Astrocyte (in vitro differentiated cells and primary cell): ENCODE data around the gene BUB1. TPM values are rescaled to one million over a fixed set of nuclear protein-coding genes. Genes with fewer than 3 reads are reported as not detected.

Experiments
- DNase-seq: peaks from one replicate; pipeline ENCODE4 v3.0.0-alpha.2; 2010; ENCODE audit warnings: low read depth
- FAIRE-seq: peaks from 2 replicates; lab custom pipeline; 2011; peaks lifted over from hg19 to GRCh38; lab: Jason Lieb, UNC
- H2AFZ ChIP-seq: 2 replicates; pipeline ENCODE4 v1.6.0; 2012; ENCODE audit warnings: low read depth, low read length, inconsistent platforms
- H3K27ac ChIP-seq: 2 replicates; pipeline ENCODE4 v1.5.1; 2011; ENCODE audit warnings: low read depth, low read length, inconsistent platforms
- H3K27me3 ChIP-seq: 2 replicates; pipeline ENCODE4 v1.6.0; 2011; ENCODE audit warnings: low read length, inconsistent platforms; ENCODE audit not compliant: insufficient read depth
- H3K36me3 ChIP-seq: 2 replicates; pipeline ENCODE4 v1.5.1; 2011; ENCODE audit warnings: low read length, inconsistent platforms; ENCODE audit not compliant: insufficient read depth
- H3K4me1 ChIP-seq: 2 replicates; pipeline ENCODE4 v1.5.1; 2011; ENCODE audit warnings: low read length, inconsistent platforms; ENCODE audit not compliant: insufficient read depth
- H3K4me2 ChIP-seq: 2 replicates; pipeline ENCODE4 v1.6.0; 2012; ENCODE audit warnings: low read length, inconsistent platforms
- H3K4me3 ChIP-seq: 2 replicates; pipeline ENCODE4 v1.5.1; 2011; ENCODE audit warnings: low read depth, mild to moderate bottlenecking, low read length, inconsistent platforms; ENCODE audit not compliant: insufficient read depth
- H3K79me2 ChIP-seq: 2 replicates; pipeline ENCODE4 v1.6.0; 2012; ENCODE audit warnings: mild to moderate bottlenecking, low read length, inconsistent platforms; ENCODE audit not compliant: insufficient read depth
- H3K9ac ChIP-seq: 2 replicates; pipeline ENCODE4 v1.6.0; 2012; ENCODE audit warnings: mild to moderate bottlenecking, low read length, inconsistent platforms
- H3K9me3 ChIP-seq: 2 replicates; pipeline ENCODE4 v1.5.1; 2012; ENCODE audit warnings: low read depth, mild to moderate bottlenecking, low read length, inconsistent platforms; ENCODE audit not compliant: insufficient read depth
- H4K20me1 ChIP-seq: 2 replicates; pipeline ENCODE4 v1.6.0; 2012; ENCODE audit warnings: low read length, inconsistent platforms; ENCODE audit not compliant: insufficient read depth
- H3K27ac Mint-ChIP-seq: one replicate; pipeline ENCODE4 v1.8.0; 2021; ENCODE audit warnings: mild to moderate bottlenecking, mixed read lengths; ENCODE audit not compliant: unreplicated experiment
- H3K27me3 Mint-ChIP-seq: one replicate; pipeline ENCODE4 v1.8.0; 2021; ENCODE audit warnings: low read depth, mixed read lengths; ENCODE audit not compliant: unreplicated experiment
- H3K36me3 Mint-ChIP-seq: one replicate; pipeline ENCODE4 v1.8.0; 2021; ENCODE audit warnings: low read depth, mixed read lengths; ENCODE audit not compliant: unreplicated experiment
- H3K4me1 Mint-ChIP-seq: one replicate; pipeline ENCODE4 v1.8.0; 2021; ENCODE audit warnings: low read depth, mixed read lengths; ENCODE audit not compliant: unreplicated experiment
- H3K4me3 Mint-ChIP-seq: one replicate; pipeline ENCODE4 v1.8.0; 2021; ENCODE audit warnings: mild to moderate bottlenecking, moderate library complexity, mixed read lengths; ENCODE audit not compliant: unreplicated experiment
- H3K9me3 Mint-ChIP-seq: one replicate; pipeline ENCODE4 v1.8.0; 2021; ENCODE audit warnings: mild to moderate bottlenecking, mixed read lengths; ENCODE audit not compliant: unreplicated experiment
- CTCF ChIP-seq: IDR thresholded peaks from 2 replicates; pipeline ENCODE4 v1.5.1; 2011; ENCODE audit warnings: low read depth, mild to moderate bottlenecking, inconsistent platforms, low read length, moderate library complexity; ENCODE audit not compliant: insufficient read depth
- EZH2 ChIP-seq: IDR thresholded peaks from 2 replicates; pipeline ENCODE4 v1.6.1; 2012; ENCODE audit warnings: mild to moderate bottlenecking, low read length, inconsistent platforms; ENCODE audit not compliant: insufficient read depth
- total RNA-seq: library from RNA; stranded (reverse); gene quantifications from 2 replicates; pipeline ENCODE4 v1.2.1, GENCODE V29; 2021

The BUB1 gene
- total RNA-seq, 1 donor from 2014 or later: 8.0 TPM

GRCh38 chr2:110670826-110671225, 7.0 kb downstream of the BUB1 start:
- H4K20me1 ChIP-seq: no peaks in the 10 kb centered on the region
- Mint-ChIP-seq H3K9me3 (no peaks in the 10 kb centered on the region), H3K27ac (no peak overlapping the region), H3K36me3 (no peaks in the 10 kb centered on the region), H3K4me3 (no peak overlapping the region), H3K27me3 (no peaks in the 10 kb centered on the region), H3K4me1 (peaks cover 13% of the 10 kb centered on the region)
- no peak overlapping the region for H3K27ac ChIP-seq
- H3K79me2 ChIP-seq: peaks cover 24% of the 10 kb centered on the region
- H3K9ac ChIP-seq: no peak overlapping the region
- no peak overlapping the region for H3K4me2 ChIP-seq
- no peaks in the 10 kb centered on the region for H3K27me3 ChIP-seq
- FAIRE-seq (no peak), DNase-seq (no peak)
- TF ChIP-seq EZH2 (no peak), CTCF (no peak)
- peaks cover 10% of the 10 kb centered on the region for H3K4me1 ChIP-seq
- H3K4me3 ChIP-seq: no peak overlapping the region
- H2AFZ ChIP-seq: no peak overlapping the region
- H3K36me3 ChIP-seq: peaks cover 11% of the 10 kb centered on the region
- H3K9me3 ChIP-seq: no peaks in the 10 kb centered on the region

GRCh38 chr2:110669079-110669478, 8.8 kb downstream of the BUB1 start:
- TF ChIP-seq EZH2 (no peak), CTCF (no peak)
- Histone ChIP-seq H3K79me2 (peaks cover 7% of the 10 kb centered on the region), H3K36me3 (peaks cover 16% of the 10 kb centered on the region), H3K9ac (no peak overlapping the region), H2AFZ (no peak overlapping the region), H3K27me3 (no peaks in the 10 kb centered on the region), H4K20me1 (no peaks in the 10 kb centered on the region), H3K4me1 (no peaks in the 10 kb centered on the region), H3K27ac (no peak overlapping the region), H3K9me3 (no peaks in the 10 kb centered on the region), H3K4me3 (no peak overlapping the region), H3K4me2 (no peak overlapping the region)
- no peak overlapping the region for H3K27ac Mint-ChIP-seq
- no peak overlapping the region for H3K4me3 Mint-ChIP-seq
- H3K27me3 Mint-ChIP-seq: no peaks in the 10 kb centered on the region
- DNase-seq (no peak), FAIRE-seq (no peak)
- H3K36me3 Mint-ChIP-seq: no peaks in the 10 kb centered on the region
- H3K4me1 Mint-ChIP-seq: peaks cover 2% of the 10 kb centered on the region
- no peaks in the 10 kb centered on the region for H3K9me3 Mint-ChIP-seq

- no peak overlapping the region for H3K4me2 ChIP-seq
- no peaks in the 10 kb centered on the region for H3K27me3 ChIP-seq
- H3K9ac ChIP-seq: no peak overlapping the region
- peaks cover 7% of the 10 kb centered on the region for H3K4me1 Mint-ChIP-seq
- no peaks in the 10 kb centered on the region for H3K4me1 ChIP-seq
- no peaks in the 10 kb centered on the region for H3K27me3 Mint-ChIP-seq
- no peak overlapping the region for H3K27ac ChIP-seq
- TF ChIP-seq CTCF: no peak
- no peak for TF ChIP-seq EZH2
- no peak for DNase-seq
- H3K4me3 Mint-ChIP-seq: no peak overlapping the region
- peaks cover 16% of the 10 kb centered on the region for H3K36me3 ChIP-seq
- no peaks in the 10 kb centered on the region for H3K9me3 Mint-ChIP-seq
- H2AFZ ChIP-seq: no peak overlapping the region
- FAIRE-seq: no peak
- H3K4me3 ChIP-seq: no peak overlapping the region
- H4K20me1 ChIP-seq: no peaks in the 10 kb centered on the region
- H3K27ac Mint-ChIP-seq: no peak overlapping the region
- no peaks in the 10 kb centered on the region for H3K36me3 Mint-ChIP-seq
- H3K79me2 ChIP-seq: no peaks in the 10 kb centered on the region
- no peaks in the 10 kb centered on the region for H3K9me3 ChIP-seq
These were observed 10.8 kb downstream of the BUB1 start for GRCh38 chr2:110667071-110667470.
